Neural cell (in vitro differentiated cells): ENCODE measurements around the gene FAM111A. TPM values are rescaled to one million over a fixed set of nuclear protein-coding genes. Genes with fewer than 3 reads are reported as not detected.

ENCODE experiments used
- H2AFZ ChIP-seq: fragments of 200-600, 300-800 bp; sonication (generic), shearing (Covaris generic); 2 replicates; pipeline ENCODE4 v1.6.0; 2014; ENCODE audit warnings: low read depth, mild to moderate bottlenecking, antibody characterized with exemption, low read length, moderate library complexity
- H3F3A ChIP-seq: fragments of 200-600 bp; shearing (Covaris generic); 2 replicates; pipeline ENCODE4 v1.6.1; 2016; ENCODE audit warnings: mild to moderate bottlenecking, moderate library complexity, mixed read lengths, antibody characterized with exemption, low read length; ENCODE audit not compliant: insufficient read depth, poor library complexity, severe bottlenecking
- H3K27ac ChIP-seq: fragments of 200-600, 300-800 bp; sonication (generic), shearing (Covaris generic); 2 replicates; pipeline ENCODE4 v1.5.1; 2014; ENCODE audit warnings: mild to moderate bottlenecking, low read length, moderate library complexity
- H3K27me3 ChIP-seq: fragments of 300-800, 200-600 bp; sonication (generic), shearing (Covaris generic); 2 replicates; pipeline ENCODE4 v1.6.0; 2014; ENCODE audit warnings: mild to moderate bottlenecking, low read depth, low read length, moderate library complexity; ENCODE audit not compliant: insufficient read depth
- H3K36me3 ChIP-seq: fragments of 300-800, 200-600 bp; sonication (generic), shearing (Covaris generic); 2 replicates; pipeline ENCODE4 v1.5.1; 2014; ENCODE audit warnings: mild to moderate bottlenecking, antibody characterized with exemption, low read length, moderate library complexity; ENCODE audit not compliant: insufficient read depth
- H3K4me2 ChIP-seq: fragments of 300-800, 200-600 bp; sonication (generic), shearing (Covaris generic); 2 replicates; pipeline ENCODE4 v1.6.0; 2014; ENCODE audit warnings: mild to moderate bottlenecking, low read length
- H3K4me3 ChIP-seq: fragments of 300-800, 200-600 bp; sonication (generic), shearing (Covaris generic); 2 replicates; pipeline ENCODE4 v1.5.1; 2014; ENCODE audit warnings: mild to moderate bottlenecking, low read length, moderate library complexity
- H3K79me2 ChIP-seq: fragments of 200-600 bp; shearing (Covaris generic); replicated peaks from 2 replicates; pipeline ENCODE4 v1.6.0; 2014; ENCODE audit warnings: mild to moderate bottlenecking, low read length, moderate library complexity; ENCODE audit not compliant: insufficient read depth
- H3K9ac ChIP-seq: fragments of 300-800, 200-600 bp; sonication (generic), shearing (Covaris generic); 2 replicates; pipeline ENCODE4 v1.6.1; 2016; ENCODE audit warnings: mild to moderate bottlenecking, low read length, mixed read lengths
- H3K9me2 ChIP-seq: fragments of 200-600 bp; shearing (Covaris generic); 2 replicates; pipeline ENCODE4 v1.6.1; 2016; ENCODE audit warnings: mild to moderate bottlenecking, low read length, mixed read lengths; ENCODE audit not compliant: insufficient read depth
- H3K9me3 ChIP-seq: fragments of 200-600, 300-800 bp; sonication (generic), shearing (Covaris generic); 2 replicates; pipeline ENCODE4 v1.6.1; 2016; ENCODE audit warnings: mild to moderate bottlenecking, mixed run types, low read length, moderate library complexity, mixed read lengths
- H4K20me1 ChIP-seq: fragments of 200-600 bp; shearing (Covaris generic); 2 replicates; pipeline ENCODE4 v1.6.1; 2016; ENCODE audit warnings: mild to moderate bottlenecking, mixed run types; ENCODE audit not compliant: insufficient read depth
- CTCF ChIP-seq: fragments of 450-650 bp; IDR thresholded peaks from 2 replicates; pipeline ENCODE4 v1.5.1; 2014; ENCODE audit warnings: antibody characterized with exemption, mild to moderate bottlenecking, moderate library complexity; ENCODE audit not compliant: poor library complexity, severe bottlenecking
- EP300 ChIP-seq: fragments of 450-650 bp; conservative IDR thresholded peaks from 2 replicates; pipeline ENCODE4 v1.6.1; 2014; ENCODE audit warnings: antibody characterized with exemption, mild to moderate bottlenecking, moderate library complexity; ENCODE audit not compliant: poor library complexity, severe bottlenecking
- EZH2 ChIP-seq: fragments of 200-600, 300-800 bp; shearing (Covaris generic), sonication (generic); IDR thresholded peaks from 2 replicates; pipeline ENCODE4 v1.6.1; 2014; ENCODE audit warnings: antibody characterized with exemption, low read length, borderline replicate concordance, mild to moderate bottlenecking; ENCODE audit not compliant: insufficient read depth, poor library complexity, severe bottlenecking
- MXI1 ChIP-seq: fragments of 450-650 bp; conservative IDR thresholded peaks from 2 replicates; pipeline ENCODE4 v1.6.1; 2014; ENCODE audit warnings: antibody characterized with exemption, mild to moderate bottlenecking; ENCODE audit not compliant: poor library complexity, severe bottlenecking
- POLR2AphosphoS5 ChIP-seq: IDR thresholded peaks from 2 replicates; pipeline ENCODE4 v1.6.1; 2012
- RAD21 ChIP-seq: fragments of 450-650 bp; conservative IDR thresholded peaks from 2 replicates; pipeline ENCODE4 v1.6.1; 2014; ENCODE audit warnings: antibody characterized with exemption, mild to moderate bottlenecking, moderate library complexity
- REST ChIP-seq: IDR thresholded peaks from 2 replicates; pipeline ENCODE4 v1.6.1; 2012; ENCODE audit warnings: borderline replicate concordance
- SMC3 ChIP-seq: fragments of 450-650 bp; conservative IDR thresholded peaks from 2 replicates; pipeline ENCODE4 v1.6.1; 2014; ENCODE audit warnings: antibody characterized with exemption, mild to moderate bottlenecking, moderate library complexity; ENCODE audit not compliant: poor library complexity
- TAF1 ChIP-seq: IDR thresholded peaks from 2 replicates; pipeline ENCODE4 v1.6.1; 2012; ENCODE audit warnings: low read depth
- polyA plus RNA-seq: library from polyadenylated mRNA; depleted of rRNA; stranded (reverse); fragments of >200 nt; gene quantifications from 2 replicates; pipeline ENCODE4 v1.2.3, GENCODE V29; 2014

FAM111A gene
- polyA plus RNA-seq, 1 donor from 2014 or later: 0.88 TPM

GRCh38 chr11:59173080-59173963 lies 30.7 kb downstream of the FAM111A start:
- Histone ChIP-seq H3K9me3 (no peaks in the 10 kb centered on the region), H3K36me3 (no peaks in the 10 kb centered on the region), H3K27ac (peak overlapping the region; percentile 87), H3F3A (peaks cover 12% of the 10 kb centered on the region), H3K27me3 (no peaks in the 10 kb centered on the region), H3K79me2 (peaks cover 49% of the 10 kb centered on the region), H3K9me2 (no peaks in the 10 kb centered on the region), H3K9ac (peak overlapping the region; percentile 99), H3K4me2 (peak overlapping the region; percentile 85), H2AFZ (peak overlapping the region; percentile 58), H3K4me3 (peak overlapping the region; percentile 94), H4K20me1 (no peaks in the 10 kb centered on the region)
- no peak for TF ChIP-seq SMC3
- no peak for TF ChIP-seq TAF1
- TF ChIP-seq POLR2AphosphoS5: peak; percentile 45
- peak; percentile 78 for TF ChIP-seq MXI1
- TF ChIP-seq EZH2: no peak
- TF ChIP-seq RAD21: no peak
- TF ChIP-seq REST: peak; percentile 59
- TF ChIP-seq EP300: no peak
- no peak for TF ChIP-seq CTCF

GRCh38 chr11:59173964-59174663 lies 31.5 kb downstream of the FAM111A start:
- Histone ChIP-seq H2AFZ (peak overlapping the region; percentile 58), H3K36me3 (no peaks in the 10 kb centered on the region), H3K9ac (peak overlapping the region; percentile 99), H3K9me3 (no peaks in the 10 kb centered on the region), H3K27ac (peak overlapping the region; percentile 87), H3K79me2 (peaks cover 50% of the 10 kb centered on the region), H3F3A (peaks cover 12% of the 10 kb centered on the region), H4K20me1 (no peaks in the 10 kb centered on the region), H3K4me2 (peak overlapping the region; percentile 85), H3K27me3 (no peaks in the 10 kb centered on the region), H3K9me2 (no peaks in the 10 kb centered on the region), H3K4me3 (peak overlapping the region; percentile 94)
- TF ChIP-seq REST (peak; percentile 74), CTCF (no peak), EZH2 (no peak), RAD21 (no peak), MXI1 (no peak), POLR2AphosphoS5 (peak; percentile 44), EP300 (no peak), SMC3 (no peak), TAF1 (no peak)
